ENCODE data around the gene RALGDS.

DNA sequence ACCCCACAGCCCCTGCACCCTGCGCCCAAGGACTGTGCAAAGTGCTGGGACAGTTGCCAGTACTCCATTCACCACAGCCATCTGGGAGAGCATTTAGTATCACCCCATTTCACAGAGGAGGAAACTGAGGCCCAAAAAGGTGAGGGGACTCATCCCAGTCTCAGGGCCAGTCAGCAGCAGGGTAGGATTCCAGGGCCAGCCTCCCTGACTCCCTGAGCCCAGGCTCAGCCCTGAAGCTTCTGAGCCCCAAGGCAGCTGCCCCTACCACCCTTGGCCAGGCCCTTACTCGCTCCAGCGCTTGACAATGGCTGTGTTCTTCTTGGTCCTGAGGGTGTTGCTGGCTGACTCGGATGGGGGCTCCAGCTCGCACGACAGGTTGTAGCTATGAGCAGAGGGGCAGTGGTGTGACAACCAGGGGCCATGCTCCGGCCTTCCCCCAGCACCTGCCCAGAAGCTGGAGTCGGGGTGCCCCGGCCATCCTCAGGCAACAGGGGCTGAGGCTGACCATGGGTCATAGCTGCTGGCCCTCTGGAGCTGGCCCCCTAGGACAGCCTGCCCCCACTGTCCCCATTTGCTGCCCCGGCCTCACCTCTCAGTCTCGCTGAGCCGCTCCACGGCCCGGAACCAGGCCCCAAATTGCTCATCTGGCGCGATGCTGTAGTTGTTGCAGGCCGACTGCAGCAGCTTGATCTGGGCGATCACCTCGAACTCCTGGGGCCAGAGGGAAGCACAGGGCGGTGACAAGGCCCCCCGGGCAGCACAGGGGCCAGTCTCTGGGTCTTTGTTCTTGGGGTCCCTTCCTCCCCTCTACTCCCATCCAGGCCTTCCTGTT is 18.6 kb downstream of the RALGDS start:
- TF ChIP-seq POLR2A (IDR thresholded peaks at IDR 0.05; ENCODE audit: low read depth, low read length) (no peak), MYC (IDR thresholded peaks at IDR 0.05; ENCODE audit: low read depth, low read length) (no peak), EZH2 (IDR thresholded peaks at IDR 0.05; ENCODE audit: borderline replicate concordance, low read depth, low read length, severe bottlenecking) (no peak), JUN (IDR thresholded peaks at IDR 0.05; ENCODE audit: borderline replicate concordance, insufficient read depth, insufficient read length, low read depth) (no peak), POLR2AphosphoS5 (IDR thresholded peaks at IDR 0.05; ENCODE audit: insufficient read depth, low read depth, low read length) (no peak), GATA2 (IDR thresholded peaks at IDR 0.05; ENCODE audit: insufficient read depth, insufficient read length, low read depth, low read length) (no peak), FOS (IDR thresholded peaks at IDR 0.05; ENCODE audit: borderline replicate concordance, insufficient read depth, low read length) (no peak)
- TF ChIP-seq, protein P1, sequence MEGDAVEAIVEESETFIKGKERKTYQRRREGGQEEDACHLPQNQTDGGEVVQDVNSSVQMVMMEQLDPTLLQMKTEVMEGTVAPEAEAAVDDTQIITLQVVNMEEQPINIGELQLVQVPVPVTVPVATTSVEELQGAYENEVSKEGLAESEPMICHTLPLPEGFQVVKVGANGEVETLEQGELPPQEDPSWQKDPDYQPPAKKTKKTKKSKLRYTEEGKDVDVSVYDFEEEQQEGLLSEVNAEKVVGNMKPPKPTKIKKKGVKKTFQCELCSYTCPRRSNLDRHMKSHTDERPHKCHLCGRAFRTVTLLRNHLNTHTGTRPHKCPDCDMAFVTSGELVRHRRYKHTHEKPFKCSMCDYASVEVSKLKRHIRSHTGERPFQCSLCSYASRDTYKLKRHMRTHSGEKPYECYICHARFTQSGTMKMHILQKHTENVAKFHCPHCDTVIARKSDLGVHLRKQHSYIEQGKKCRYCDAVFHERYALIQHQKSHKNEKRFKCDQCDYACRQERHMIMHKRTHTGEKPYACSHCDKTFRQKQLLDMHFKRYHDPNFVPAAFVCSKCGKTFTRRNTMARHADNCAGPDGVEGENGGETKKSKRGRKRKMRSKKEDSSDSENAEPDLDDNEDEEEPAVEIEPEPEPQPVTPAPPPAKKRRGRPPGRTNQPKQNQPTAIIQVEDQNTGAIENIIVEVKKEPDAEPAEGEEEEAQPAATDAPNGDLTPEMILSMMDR (IDR thresholded peaks at IDR 0.05; ENCODE audit: extremely low read depth in 1 of 2, insufficient read depth in 1 of 2, low read depth in 1 of 2, low read length in 2 of 2), result no peak
- TF ChIP-seq, protein P2, sequence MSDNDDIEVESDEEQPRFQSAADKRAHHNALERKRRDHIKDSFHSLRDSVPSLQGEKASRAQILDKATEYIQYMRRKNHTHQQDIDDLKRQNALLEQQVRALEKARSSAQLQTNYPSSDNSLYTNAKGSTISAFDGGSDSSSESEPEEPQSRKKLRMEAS (IDR thresholded peaks at IDR 0.05; ENCODE audit: insufficient read depth, insufficient read length), result no peak

Measured in endothelial cell of umbilical vein (primary cell).